Measurements from ENCODE around the gene PFN1.
A peak's percentile ranks its signal among the peaks of the same experiment; 100 is the strongest.

Gene PFN1

DNA sequence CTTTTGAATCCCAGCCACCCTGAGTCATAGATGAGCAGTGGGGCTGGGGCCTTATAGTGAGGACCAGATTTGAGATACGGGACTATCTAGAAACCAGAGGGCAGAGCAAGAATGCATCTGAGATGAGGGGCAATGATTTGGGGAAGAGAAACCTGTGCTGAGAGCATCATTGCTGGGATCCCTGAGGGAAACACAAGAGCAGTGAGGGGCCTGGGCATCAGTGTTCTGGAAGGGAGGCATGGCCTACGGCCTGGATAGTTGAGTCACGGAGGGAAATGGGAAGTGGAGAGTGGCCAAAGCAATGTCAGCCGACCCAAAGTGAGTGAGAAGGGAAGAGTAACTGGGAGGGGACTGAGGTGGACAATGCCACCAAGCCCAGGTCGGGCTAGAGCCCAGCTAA is 34.0 kb upstream of the PFN1 start:
- no peak overlapping the region for H3K27ac ChIP-seq
- H3K4me3 ChIP-seq = no peak overlapping the region
- DNase-seq (ENCODE audit: low spot score) = no peak
- TF ChIP-seq, protein P1, sequence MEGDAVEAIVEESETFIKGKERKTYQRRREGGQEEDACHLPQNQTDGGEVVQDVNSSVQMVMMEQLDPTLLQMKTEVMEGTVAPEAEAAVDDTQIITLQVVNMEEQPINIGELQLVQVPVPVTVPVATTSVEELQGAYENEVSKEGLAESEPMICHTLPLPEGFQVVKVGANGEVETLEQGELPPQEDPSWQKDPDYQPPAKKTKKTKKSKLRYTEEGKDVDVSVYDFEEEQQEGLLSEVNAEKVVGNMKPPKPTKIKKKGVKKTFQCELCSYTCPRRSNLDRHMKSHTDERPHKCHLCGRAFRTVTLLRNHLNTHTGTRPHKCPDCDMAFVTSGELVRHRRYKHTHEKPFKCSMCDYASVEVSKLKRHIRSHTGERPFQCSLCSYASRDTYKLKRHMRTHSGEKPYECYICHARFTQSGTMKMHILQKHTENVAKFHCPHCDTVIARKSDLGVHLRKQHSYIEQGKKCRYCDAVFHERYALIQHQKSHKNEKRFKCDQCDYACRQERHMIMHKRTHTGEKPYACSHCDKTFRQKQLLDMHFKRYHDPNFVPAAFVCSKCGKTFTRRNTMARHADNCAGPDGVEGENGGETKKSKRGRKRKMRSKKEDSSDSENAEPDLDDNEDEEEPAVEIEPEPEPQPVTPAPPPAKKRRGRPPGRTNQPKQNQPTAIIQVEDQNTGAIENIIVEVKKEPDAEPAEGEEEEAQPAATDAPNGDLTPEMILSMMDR (IDR thresholded peaks at IDR 0.05) = no peak

DNA sequence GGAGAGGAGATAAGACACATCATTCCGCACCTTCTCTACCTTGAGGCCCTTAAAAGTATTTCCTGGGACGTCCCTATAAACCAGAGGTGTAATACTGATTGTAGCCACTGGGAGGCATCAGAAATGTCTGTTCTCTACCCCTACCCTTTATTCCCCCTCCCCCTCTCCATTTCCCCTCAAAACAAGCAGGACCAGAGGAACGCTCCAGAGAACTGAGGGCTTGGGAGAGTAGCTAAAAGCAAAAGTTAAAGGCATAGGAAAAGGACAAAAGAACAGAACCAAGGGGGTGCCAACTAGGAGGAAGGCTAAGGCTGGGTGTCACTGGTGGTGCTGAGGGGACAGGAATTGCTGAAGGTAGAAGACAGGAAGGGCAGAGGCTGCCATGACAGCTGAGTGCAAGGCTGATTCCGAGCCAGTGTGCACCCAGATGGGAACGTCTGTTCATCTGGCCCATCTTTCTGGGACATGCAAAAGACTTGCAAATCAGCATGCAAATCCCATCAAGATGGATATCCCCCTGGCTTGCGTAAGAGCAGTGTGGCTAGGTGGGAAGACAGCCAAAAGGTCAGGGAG is 32.4 kb upstream of the PFN1 start:
- H3K27ac ChIP-seq = no peak overlapping the region
- DNase-seq (ENCODE audit: low spot score) = no peak
- TF ChIP-seq, protein P1 (IDR thresholded peaks at IDR 0.05) = peak; percentile 66
- H3K4me3 ChIP-seq = no peak overlapping the region

DNA sequence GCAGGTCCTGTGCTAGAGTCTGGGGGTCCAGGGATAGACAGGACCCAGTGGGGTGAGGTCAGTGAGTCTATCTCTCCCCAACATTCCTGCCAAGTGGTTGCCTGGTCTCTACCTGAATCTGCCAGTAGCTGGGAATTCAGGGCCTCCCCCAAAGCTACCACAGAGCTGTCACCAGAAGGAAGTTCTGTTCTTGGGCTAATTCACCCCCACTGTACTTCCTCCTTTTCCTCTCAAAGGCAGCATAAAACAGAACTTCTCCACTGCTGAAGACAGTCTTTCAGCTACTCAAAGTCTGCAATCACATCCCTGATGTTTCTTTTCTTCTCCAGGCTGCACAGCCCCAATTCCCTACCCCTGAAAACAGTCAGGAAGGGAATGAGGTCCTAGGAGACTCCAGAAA is 30.4 kb upstream of the PFN1 start:
- TF ChIP-seq, protein P1 (IDR thresholded peaks at IDR 0.05) = no peak
- DNase-seq (ENCODE audit: low spot score) = no peak
- H3K4me3 ChIP-seq = no peak overlapping the region
- no peak overlapping the region for H3K27ac ChIP-seq

DNA sequence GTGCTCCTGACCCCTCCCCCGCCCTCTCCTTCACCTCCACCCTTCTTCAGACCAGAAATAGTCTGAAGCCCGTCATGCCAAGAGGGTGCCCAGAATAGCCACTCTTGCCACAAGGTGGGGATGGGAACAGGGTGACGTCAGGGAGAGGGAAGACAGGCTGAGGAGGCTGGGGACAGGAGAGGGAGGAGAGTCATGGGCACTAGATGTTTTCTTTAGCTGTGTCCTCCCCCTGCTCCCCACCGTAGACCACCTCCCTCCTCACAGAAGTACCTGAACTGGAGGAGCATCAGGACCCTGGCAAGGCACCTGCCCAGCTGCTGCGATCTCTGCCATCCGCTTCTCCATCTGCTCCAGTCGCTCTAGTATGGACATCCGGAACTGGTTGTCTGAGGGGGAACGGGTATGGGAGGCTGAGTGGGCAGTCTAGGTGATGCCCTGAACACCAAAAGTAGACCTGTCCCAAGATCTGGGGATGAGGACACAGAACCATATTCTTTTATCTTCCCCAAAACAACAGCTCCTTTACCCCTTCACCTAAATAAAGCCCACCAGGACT is 25.9 kb upstream of the PFN1 start:
- TF ChIP-seq, protein P1 (IDR thresholded peaks at IDR 0.05) = no peak
- no peak for DNase-seq (ENCODE audit: low spot score)
- Histone ChIP-seq H3K4me3 (no peak overlapping the region), H3K27ac (peak overlapping the region; percentile 47 to 50)

DNA sequence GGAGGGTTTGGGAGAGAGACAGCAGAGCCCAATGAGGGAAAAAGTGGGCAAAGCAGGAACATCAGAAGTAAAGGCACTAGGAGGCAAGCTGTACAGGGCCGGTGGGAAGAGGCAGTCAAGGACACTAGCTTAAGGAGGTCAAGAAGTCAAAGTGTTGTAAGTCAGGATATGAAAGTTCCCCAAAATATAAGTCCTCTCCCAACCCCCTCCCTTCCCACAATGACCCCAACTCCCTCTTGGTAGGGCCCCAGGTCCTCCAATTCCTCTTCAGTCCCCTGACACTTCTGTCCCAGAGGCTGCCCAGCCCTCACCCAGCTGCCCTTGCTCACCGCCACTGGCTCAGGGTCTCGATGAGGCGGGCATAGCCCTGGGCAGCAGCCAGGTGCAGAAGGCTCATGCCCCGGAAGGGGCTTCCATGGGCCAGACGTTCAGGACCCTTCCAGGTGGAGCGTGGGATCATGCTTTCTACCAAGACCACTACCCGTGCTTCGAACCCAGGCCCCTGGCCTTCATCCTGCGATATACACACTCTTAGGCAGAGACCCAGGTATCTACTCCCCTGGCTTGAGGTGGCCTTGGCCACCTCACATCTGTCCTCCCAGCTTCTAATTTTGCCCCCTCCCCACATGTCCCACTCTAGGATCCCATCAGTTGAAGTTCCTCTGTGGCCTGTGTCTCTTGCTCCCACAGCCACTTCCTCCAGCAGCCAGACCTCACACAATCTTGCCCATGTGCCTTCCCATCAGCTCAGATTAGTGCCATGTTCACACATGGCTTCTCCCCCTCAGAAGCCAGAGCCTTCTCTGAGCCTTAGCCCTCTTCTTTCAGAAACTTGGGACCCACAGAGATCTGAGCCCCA is 25.2 kb upstream of the PFN1 start:
- H3K27ac ChIP-seq = peak overlapping the region; percentile 36 to 50
- TF ChIP-seq, protein P1 (IDR thresholded peaks at IDR 0.05) = no peak
- H3K4me3 ChIP-seq = no peak overlapping the region
- DNase-seq (ENCODE audit: low spot score) = no peak

DNA sequence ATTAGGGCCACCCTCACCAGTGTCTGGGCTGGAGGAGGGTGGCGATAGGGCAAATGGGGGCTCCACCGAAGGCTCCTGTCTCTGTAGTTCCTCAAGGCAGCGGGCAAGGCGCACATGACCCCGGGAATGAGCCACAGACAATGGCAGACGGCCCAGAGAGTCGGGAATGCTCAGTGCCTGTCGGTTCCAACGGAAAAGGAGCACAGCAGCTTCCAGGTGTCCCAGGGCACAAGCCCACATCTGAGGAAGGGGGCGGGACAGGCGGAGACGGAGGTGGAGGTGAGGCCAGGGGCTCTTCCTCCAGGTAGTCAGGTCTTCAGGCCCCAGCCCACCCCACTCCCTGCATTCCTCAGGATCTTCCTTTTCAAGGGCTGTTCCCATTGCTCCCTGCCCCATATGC is 24.4 kb upstream of the PFN1 start:
- DNase-seq (ENCODE audit: low spot score) = no peak
- no peak overlapping the region for H3K4me3 ChIP-seq
- H3K27ac ChIP-seq = peak overlapping the region in 1 of 2 donors; percentile 8
- TF ChIP-seq, protein P1 (IDR thresholded peaks at IDR 0.05) = no peak
